SK-N-SH (cell line): ENCODE data around the gene PCNX2.

Experiments used
- REST ChIP-seq: IDR thresholded peaks from 2 replicates; pipeline ENCODE4 v1.6.1; 2012; ENCODE audit warnings: mild to moderate bottlenecking, low read depth, low read length, moderate library complexity
- SIN3A ChIP-seq: IDR thresholded peaks from 2 replicates; pipeline ENCODE4 v1.6.1; 2012; ENCODE audit warnings: low read depth, mild to moderate bottlenecking, low read length, moderate library complexity, borderline replicate concordance

GRCh38 chr1:233055879-233056641 lies 239.5 kb downstream of the PCNX2 start:
- no peak for TF ChIP-seq SIN3A
- no peak for TF ChIP-seq REST
